IMR-90 (cell line): Measurements from ENCODE around the gene NEUROD1. TPM values are rescaled to one million over a fixed set of nuclear protein-coding genes. Genes with fewer than 3 reads are reported as not detected.

Source experiments
- ATAC-seq: fragments of 200-7000 bp; cut with Tn5 transposase; 2 replicates; pipeline ENCODE4 v1.9.1; 2020; ENCODE audit warnings: low read depth, mild to moderate bottlenecking, moderate library complexity
- BruUV-seq: library from RNA; stranded (reverse); fragments of 400-500 nt; replicated peaks from 2 replicates; lab custom pipeline; 2021; lab: Mats Ljungman, UMichigan
- CTCF ChIA-PET: fragments of 300-600 bp; formaldehyde crosslinking; extraction: SDS; loops from one replicate; lab custom pipeline; 2021; ENCODE audit warnings: antibody characterized with exemption; lab: Yijun Ruan, JAX
- POLR2A ChIA-PET: fragments of 300-600 bp; sonication (Branson Sonifier 250); formaldehyde crosslinking; loops from one replicate; lab custom pipeline; 2022; ENCODE audit warnings: antibody characterized with exemption; ENCODE audit not compliant: unreplicated experiment; lab: Charles Lee
- DNase-seq: peaks from one replicate; pipeline ENCODE4 v3.0.0; 2013
- H2AFZ ChIP-seq: replicated peaks from 2 replicates; pipeline ENCODE3; 2013; ENCODE audit warnings: low read length, mild to moderate bottlenecking; ENCODE audit not compliant: poor library complexity
- H2AK5ac ChIP-seq: 2 replicates; pipeline ENCODE4 v1.6.1; 2013; ENCODE audit warnings: low read depth, low read length, inconsistent platforms
- H2AK9ac ChIP-seq: replicated peaks from 2 replicates; pipeline ENCODE3; 2013; ENCODE audit warnings: mild to moderate bottlenecking, low read depth, low read length, moderate library complexity; ENCODE audit not compliant: poor library complexity
- H2BK120ac ChIP-seq: 2 replicates; pipeline ENCODE4 v1.6.1; 2013; ENCODE audit warnings: low read depth, low read length, inconsistent platforms
- H2BK15ac ChIP-seq: 3 replicates; pipeline ENCODE4 v1.6.1; 2013; ENCODE audit warnings: low read depth, low read length, inconsistent platforms
- H2BK20ac ChIP-seq: 2 replicates; pipeline ENCODE4 v1.6.1; 2013; ENCODE audit warnings: low read depth, mild to moderate bottlenecking, inconsistent platforms, low read length, moderate library complexity
- H2BK5ac ChIP-seq: 2 replicates; pipeline ENCODE4 v1.6.1; 2013; ENCODE audit warnings: mild to moderate bottlenecking, low read depth, low read length, inconsistent platforms; ENCODE audit not compliant: poor library complexity, severe bottlenecking
- H3K14ac ChIP-seq: replicated peaks from 2 replicates; pipeline ENCODE4 v1.6.1; 2013; ENCODE audit warnings: low read depth, low read length, inconsistent platforms
- H3K18ac ChIP-seq: 2 replicates; pipeline ENCODE4 v1.6.1; 2013; ENCODE audit warnings: low read depth, low read length, control low read depth
- H3K23ac ChIP-seq: 2 replicates; pipeline ENCODE4 v1.6.1; 2013; ENCODE audit warnings: low read depth, low read length, inconsistent platforms
- H3K27ac ChIP-seq: 2 replicates; pipeline ENCODE4 v1.5.1; 2013; ENCODE audit warnings: mild to moderate bottlenecking, control low read depth, low read length; ENCODE audit not compliant: insufficient read depth
- H3K27me3 ChIP-seq: 2 replicates; pipeline ENCODE4 v1.6.1; 2013; ENCODE audit warnings: low read length; ENCODE audit not compliant: control insufficient read depth, insufficient read depth
- H3K36me3 ChIP-seq: 2 replicates; pipeline ENCODE4 v1.6.1; 2013; ENCODE audit warnings: low read length, mixed read lengths; ENCODE audit not compliant: control insufficient read depth, insufficient read depth
- H3K4ac ChIP-seq: 2 replicates; pipeline ENCODE4 v1.6.1; 2013; ENCODE audit warnings: low read depth, low read length, inconsistent platforms
- H3K4me1 ChIP-seq: 2 replicates; pipeline ENCODE4 v1.6.1; 2013; ENCODE audit warnings: low read length, mixed read lengths; ENCODE audit not compliant: control insufficient read depth, insufficient read depth
- H3K4me2 ChIP-seq: 2 replicates; pipeline ENCODE4 v1.6.1; 2013; ENCODE audit warnings: low read depth, mild to moderate bottlenecking, control low read depth, low read length, moderate library complexity
- H3K4me3 ChIP-seq: 2 replicates; pipeline ENCODE4 v1.5.1; 2013; ENCODE audit warnings: low read depth, mild to moderate bottlenecking, control low read depth, low read length, moderate library complexity; ENCODE audit not compliant: insufficient read depth
- H3K56ac ChIP-seq: 2 replicates; pipeline ENCODE4 v1.6.1; 2013; ENCODE audit warnings: low read length, inconsistent platforms; ENCODE audit not compliant: insufficient read depth; ENCODE audit errors: extremely low read depth
- H3K79me1 ChIP-seq, 2 experiments: 2 replicates each; pipeline ENCODE4 v1.6.1; 2013; ENCODE audit warnings: low read length in 2 of 2, inconsistent platforms in 1 of 2, low read depth in 1 of 2
- H3K9ac ChIP-seq: 2 replicates; pipeline ENCODE4 v1.6.1; 2013; ENCODE audit warnings: low read depth, low read length, control low read depth
- H3K9me1 ChIP-seq: 2 replicates; pipeline ENCODE4 v1.6.1; 2013; ENCODE audit warnings: low read length, inconsistent platforms; ENCODE audit not compliant: insufficient read depth
- H3K9me3 ChIP-seq: 2 replicates; pipeline ENCODE4 v1.6.1; 2013; ENCODE audit warnings: low read length; ENCODE audit not compliant: control insufficient read depth, insufficient read depth
- H4K20me1 ChIP-seq: 2 replicates; pipeline ENCODE4 v1.6.1; 2013; ENCODE audit warnings: low read length, inconsistent platforms; ENCODE audit not compliant: insufficient read depth
- H4K5ac ChIP-seq: 2 replicates; pipeline ENCODE4 v1.6.1; 2013; ENCODE audit warnings: mild to moderate bottlenecking, low read depth, low read length, control low read depth
- H4K8ac ChIP-seq, 2 experiments: 2 replicates each; pipeline ENCODE4 v1.6.1; 2013; ENCODE audit warnings: low read depth in 2 of 2, low read length in 2 of 2, control low read depth in 1 of 2, inconsistent platforms in 1 of 2
- H4K91ac ChIP-seq: 2 replicates; pipeline ENCODE4 v1.6.1; 2013; ENCODE audit warnings: low read depth, low read length, inconsistent platforms; ENCODE audit not compliant: insufficient read depth
- CHD1 ChIP-seq: IDR thresholded peaks from 2 replicates; pipeline ENCODE4 v1.6.1; 2012; ENCODE audit warnings: low read depth, low read length, improper control_type of control experiment
- FOS ChIP-seq: fragments of 150-350 bp; IDR thresholded peaks from 2 replicates; pipeline ENCODE4 v1.6.1; 2016; ENCODE audit warnings: low read depth, low read length
- MAZ ChIP-seq: IDR thresholded peaks from 2 replicates; pipeline ENCODE4 v1.6.1; 2012; ENCODE audit warnings: low read depth, mild to moderate bottlenecking, low read length, improper control_type of control experiment, moderate library complexity, borderline replicate concordance
- MXI1 ChIP-seq: IDR thresholded peaks from 2 replicates; pipeline ENCODE4 v1.6.1; 2012; ENCODE audit warnings: low read depth, mild to moderate bottlenecking, low read length, moderate library complexity, borderline replicate concordance
- RAD21 ChIP-seq: IDR thresholded peaks from 2 replicates; pipeline ENCODE4 v1.6.1; 2012; ENCODE audit warnings: low read length, improper control_type of control experiment
- RCOR1 ChIP-seq: IDR thresholded peaks from 2 replicates; pipeline ENCODE4 v1.6.1; 2012; ENCODE audit warnings: mild to moderate bottlenecking, low read length, improper control_type of control experiment; ENCODE audit not compliant: insufficient replicate concordance
- WGBS, 2 experiments: methylation state at CpG; one replicate each; pipeline versions ENCODE4 v1.1.5 to v1.1.7; 2013; ENCODE audit warnings: missing lambda C conversion rate in 2 of 2; ENCODE audit not compliant: insufficient read length in 1 of 2; ENCODE audit errors: extremely low coverage in 2 of 2; 5-methylcytosine and 5-hydroxymethylcytosine counted together
- dilution Hi-C: fragments of 300-500 bp; cut with HindIII; formaldehyde crosslinking; loops from one replicate; pipeline ENCODE4 v1.14.3; 2018; ENCODE audit warnings: low sequenced_read_pairs; ENCODE audit not compliant: unreplicated experiment
- in situ Hi-C: fragments of 300-500 bp; cut with MboI; formaldehyde crosslinking; loops from 3 replicates; pipeline ENCODE4 v1.14.3; 2019; ENCODE audit warnings: low sequenced_read_pairs, inconsistent platforms, mixed read lengths
- intact Hi-C: fragments of 100-400 bp; cut with micrococcal nuclease; formaldehyde crosslinking; loops from 2 replicates; pipeline ENCODE4 v1.10.0; 2022
- polyA plus RNA-seq, 3 experiments: library from polyadenylated mRNA; depleted of rRNA; stranded (reverse); fragments of >200 nt; gene quantifications; 2 replicates each; pipeline ENCODE4 v1.2.3, GENCODE V29; 2012; ENCODE audit warnings: low replicate concordance in 1 of 3
- total RNA-seq: library from RNA; depleted of rRNA; stranded (reverse); fragments of >200 nt; gene quantifications from 2 replicates; pipeline ENCODE4 v1.2.3, GENCODE V29; 2012
- TF ChIP-seq, protein P1 (sequence below): fragments of 150-350 bp; IDR thresholded peaks from 2 replicates; pipeline ENCODE4 v1.6.1; 2016; ENCODE audit warnings: low read depth, mild to moderate bottlenecking, low read length, moderate library complexity, borderline replicate concordance

NEUROD1 gene
- total and polyA plus RNA-seq, 2 of the 4 experiments (the other 2 are of a cell fraction) = not detected

DNA sequence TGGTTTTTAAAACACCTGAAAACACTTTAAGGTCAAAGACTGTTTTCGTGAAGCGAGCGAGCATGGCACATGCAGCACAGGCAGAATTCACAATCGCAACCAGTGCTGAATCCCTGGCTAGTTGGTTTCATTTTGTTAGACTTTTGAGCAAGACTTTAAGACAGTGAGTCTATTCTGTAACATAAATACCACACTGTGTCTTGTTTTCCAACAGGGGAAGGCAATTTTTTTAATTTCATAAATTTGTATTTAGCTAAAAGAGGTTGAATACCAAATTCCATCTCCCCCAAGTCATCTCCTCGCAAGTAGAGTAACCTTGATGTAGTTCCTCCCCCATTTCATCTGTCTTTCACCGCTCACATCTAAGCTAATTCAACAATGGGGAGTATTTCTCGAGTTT, 24.8 kb downstream of the NEUROD1 start:
- Histone ChIP-seq H3K27ac (no peak overlapping the region), H2AK9ac (no peak overlapping the region), H3K18ac (no peak overlapping the region), H3K27me3 (peaks cover 33% of the 10 kb centered on the region), H3K4me3 (peak overlapping the region; percentile 32), H4K5ac (no peak overlapping the region), H2BK20ac (no peak overlapping the region), H3K9me3 (no peaks in the 10 kb centered on the region), H3K79me1 (no peaks in the 10 kb centered on the region), H4K91ac (no peak overlapping the region), H3K14ac (no peak overlapping the region), H4K20me1 (no peaks in the 10 kb centered on the region), H3K4me1 (0 out of 2 replicates have a peak, but pooled peaks cover 2% of the 10 kb centered on the region), H3K4ac (no peak overlapping the region), H2BK120ac (no peak overlapping the region), H4K8ac (no peak overlapping the region), H3K9ac (no peak overlapping the region), H3K9me1 (no peaks in the 10 kb centered on the region), H3K36me3 (no peaks in the 10 kb centered on the region), H2AK5ac (no peak overlapping the region), H3K4me2 (peak overlapping the region; percentile 85), H3K56ac (no peak overlapping the region), H2AFZ (no peak overlapping the region), H2BK15ac (no peak overlapping the region), H2BK5ac (no peak overlapping the region), H3K23ac (no peak overlapping the region)
- in situ Hi-C loops = no loop called here
- ChIA-PET CTCF (no interaction called here), POLR2A (no interaction called here)
- ATAC-seq (no peak), DNase-seq (peak; percentile 12)
- intact Hi-C loops = no loop called here
- dilution Hi-C loops = no loop called here
- TF ChIP-seq MXI1 (no peak), RAD21 (no peak), MAZ (no peak), FOS (no peak), RCOR1 (no peak), CHD1 (no peak)
- TF ChIP-seq, protein P1, sequence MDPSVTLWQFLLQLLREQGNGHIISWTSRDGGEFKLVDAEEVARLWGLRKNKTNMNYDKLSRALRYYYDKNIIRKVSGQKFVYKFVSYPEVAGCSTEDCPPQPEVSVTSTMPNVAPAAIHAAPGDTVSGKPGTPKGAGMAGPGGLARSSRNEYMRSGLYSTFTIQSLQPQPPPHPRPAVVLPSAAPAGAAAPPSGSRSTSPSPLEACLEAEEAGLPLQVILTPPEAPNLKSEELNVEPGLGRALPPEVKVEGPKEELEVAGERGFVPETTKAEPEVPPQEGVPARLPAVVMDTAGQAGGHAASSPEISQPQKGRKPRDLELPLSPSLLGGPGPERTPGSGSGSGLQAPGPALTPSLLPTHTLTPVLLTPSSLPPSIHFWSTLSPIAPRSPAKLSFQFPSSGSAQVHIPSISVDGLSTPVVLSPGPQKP = no peak
- BruUV-seq = no TSS peak
- no CpG with 5 or more reads among the region's 7 CpGs for WGBS, 2 experiments
